Right forelimb (tissue), 1 donor: Measurements from ENCODE around the gene KCNK2.

Experiments used
- DNase-seq: peaks from one replicate; pipeline ENCODE4 v3.0.0-alpha.2; 2018

KCNK2 gene

DNA sequence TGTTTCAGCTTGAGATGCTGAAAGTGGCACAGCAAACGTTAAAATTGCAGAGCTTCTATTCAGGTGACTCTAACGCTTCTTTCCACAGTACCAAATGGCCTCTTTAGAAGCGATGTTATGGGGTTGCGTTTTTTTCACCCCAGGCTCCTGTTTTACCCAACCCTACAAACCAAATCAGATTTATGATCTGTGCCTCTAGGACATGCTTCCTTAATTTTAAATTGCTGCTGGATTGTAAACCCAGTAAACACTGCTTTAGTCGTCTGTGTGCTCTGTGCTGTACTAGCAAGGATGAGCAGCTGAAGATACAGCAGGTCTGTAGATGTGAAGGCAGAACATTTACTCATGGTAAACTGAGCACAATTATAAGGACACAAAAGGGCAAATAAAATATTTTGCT is 13.0 kb downstream of the KCNK2 start:
- DNase-seq, result no peak

GRCh38 chr1:215101511-215101910 is 19.0 kb downstream of the KCNK2 start:
- no peak for DNase-seq

GRCh38 chr1:215104283-215104682 is 21.7 kb downstream of the KCNK2 start:
- no peak for DNase-seq

DNA sequence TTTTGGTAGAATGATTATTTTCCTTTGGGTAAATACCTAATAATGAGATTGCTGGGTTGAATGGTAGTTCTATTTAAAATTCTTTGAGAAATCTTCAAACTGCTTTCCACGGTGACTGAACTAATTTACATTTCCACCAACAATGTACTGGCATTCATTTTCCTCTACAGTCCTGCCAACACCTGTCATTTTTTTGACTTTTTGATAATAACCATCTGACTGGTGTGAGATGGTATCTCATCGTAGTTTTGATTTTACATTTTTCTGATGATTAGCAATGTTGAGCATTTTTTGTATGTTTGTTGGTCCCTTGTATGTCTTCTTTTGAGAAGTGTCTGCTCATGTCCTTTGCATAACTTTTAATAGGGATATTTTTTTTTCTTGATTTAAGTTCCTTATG is 23.5 kb downstream of the KCNK2 start:
- DNase-seq, result no peak

DNA sequence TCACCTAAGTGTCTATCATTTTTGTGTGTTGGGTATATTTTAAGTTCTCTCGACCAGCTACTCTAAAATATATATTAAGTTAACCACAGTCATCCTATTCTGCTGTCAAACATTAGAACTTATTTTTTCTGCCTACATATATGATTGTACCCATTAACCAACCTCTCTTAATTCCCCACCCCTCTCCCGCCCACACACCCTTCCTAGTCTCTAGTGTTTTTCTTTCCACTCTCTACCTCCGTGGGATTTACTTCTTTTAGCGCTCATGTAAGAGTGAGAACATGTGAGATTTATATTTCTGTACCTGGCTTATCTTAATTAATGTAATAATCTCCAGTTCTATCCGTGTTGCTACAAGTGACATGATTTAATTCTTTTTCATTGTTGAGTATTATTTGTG is 26.6 kb downstream of the KCNK2 start:
- no peak for DNase-seq

GRCh38 chr1:215111916-215112315 is 29.4 kb downstream of the KCNK2 start:
- no peak for DNase-seq

DNA sequence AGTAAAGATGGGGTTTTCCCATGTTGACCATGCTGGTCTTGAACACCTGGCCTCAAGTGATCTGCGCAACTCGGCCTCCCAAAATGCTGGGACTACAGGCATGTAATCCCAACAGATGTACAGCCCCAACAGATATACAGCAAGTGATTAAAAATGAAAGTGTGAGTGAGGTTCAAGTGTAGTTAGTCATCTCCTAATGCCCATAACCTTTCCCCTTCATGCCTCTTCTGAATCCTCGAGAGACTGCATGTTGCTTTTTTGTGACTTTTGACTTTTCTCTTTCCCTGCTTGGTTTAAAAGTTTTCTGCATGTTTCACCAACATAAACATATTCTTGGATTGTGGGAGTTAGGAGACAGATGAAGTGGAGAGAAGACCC is 31.2 kb downstream of the KCNK2 start:
- DNase-seq, result no peak

DNA sequence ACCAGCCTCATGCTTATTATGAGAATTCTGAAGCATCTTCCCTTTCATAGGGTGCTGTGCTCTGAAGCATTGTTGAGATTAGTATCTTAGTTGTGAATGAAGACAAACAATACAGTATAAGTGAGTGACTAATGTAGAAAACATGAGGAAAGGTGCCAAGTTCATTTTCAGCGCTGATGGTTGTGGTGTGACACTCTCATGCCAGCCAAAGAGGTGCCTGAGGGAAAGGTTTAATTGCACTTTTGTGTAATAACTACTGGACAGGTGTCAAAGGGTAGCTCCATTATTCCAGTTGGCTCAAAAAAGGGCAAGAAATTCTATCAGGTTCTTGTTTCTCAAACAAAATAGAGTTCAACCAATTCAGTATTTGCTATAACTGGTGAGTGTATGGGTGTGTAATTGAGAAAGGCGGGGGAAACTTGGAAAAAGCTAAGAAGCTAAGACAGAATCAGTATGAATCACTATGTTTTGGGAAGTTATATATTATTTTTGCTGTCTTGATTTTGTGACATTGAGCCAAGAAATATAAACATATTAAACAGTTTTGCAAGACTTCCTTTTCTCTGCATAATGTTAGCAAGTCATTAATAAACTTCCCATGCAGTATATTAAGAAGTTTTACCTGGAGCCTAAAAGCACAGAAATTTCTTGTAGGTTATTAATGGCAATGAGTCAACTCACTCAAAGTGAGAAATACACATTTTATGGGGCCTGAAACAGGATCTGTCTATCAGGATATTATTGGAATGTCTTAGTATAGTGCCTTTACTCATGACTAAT is 31.8 kb downstream of the KCNK2 start:
- no peak for DNase-seq

DNA sequence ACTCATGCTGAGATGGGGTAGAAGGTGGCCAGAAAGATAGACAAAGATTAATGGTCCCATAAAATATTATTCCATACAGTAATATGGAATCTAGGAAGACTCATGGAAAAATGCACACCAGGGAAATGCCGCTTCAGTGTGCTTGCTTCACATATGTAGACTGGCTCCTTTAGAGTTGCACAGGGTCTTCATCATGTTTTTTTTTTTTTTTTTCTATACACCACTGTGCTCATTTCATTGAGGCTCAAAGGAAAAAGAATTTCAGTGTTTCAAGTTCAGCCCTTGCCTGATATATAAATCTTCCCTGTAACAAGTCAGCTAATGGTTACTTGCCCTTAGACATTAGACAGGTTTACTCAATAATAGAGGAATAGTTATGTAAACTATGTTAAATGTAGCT is 33.2 kb downstream of the KCNK2 start:
- DNase-seq, result no peak

GRCh38 chr1:215118081-215118480 is 35.5 kb downstream of the KCNK2 start:
- DNase-seq, result no peak

DNA sequence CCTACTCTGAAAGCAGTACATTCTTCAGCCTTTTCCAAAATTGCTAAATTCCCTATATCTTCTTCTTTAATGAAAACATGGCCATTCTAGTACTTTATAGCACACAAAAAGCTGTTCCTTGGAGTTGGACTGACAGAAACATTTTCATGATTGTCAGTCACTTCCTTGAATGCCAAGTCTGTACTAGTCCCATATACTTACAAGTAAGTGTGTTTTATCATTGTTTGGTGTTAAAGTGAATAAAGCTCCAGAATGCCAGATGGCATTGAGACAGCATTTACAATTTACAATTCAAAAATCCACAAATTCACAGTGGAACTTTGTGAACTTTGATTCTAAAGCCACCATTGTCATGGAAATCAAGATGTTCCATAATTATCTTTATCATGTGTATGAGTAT is 36.5 kb downstream of the KCNK2 start:
- DNase-seq, result no peak

GRCh38 chr1:215119719-215120365 is 37.3 kb downstream of the KCNK2 start:
- DNase-seq, result no peak

DNA sequence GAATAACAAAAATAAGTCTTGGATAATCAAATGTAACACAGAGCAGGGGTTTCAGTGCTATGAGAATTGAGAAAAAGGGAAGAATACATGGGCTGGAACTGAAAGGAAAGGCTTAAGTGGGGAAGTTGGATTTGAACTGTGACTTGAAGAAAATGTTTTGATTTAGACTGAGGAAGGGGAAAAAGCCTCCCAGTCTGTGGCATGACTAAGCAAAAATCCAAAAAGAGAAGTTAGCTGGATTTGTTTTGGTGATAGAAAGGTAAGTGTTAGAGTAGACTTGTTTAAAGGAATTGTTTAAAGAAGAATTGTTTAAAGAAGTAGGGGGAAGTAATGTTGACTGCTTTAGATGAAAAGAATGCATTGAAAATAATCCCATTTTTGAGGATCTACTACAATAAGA is 46.0 kb downstream of the KCNK2 start:
- DNase-seq, result no peak

- DNase-seq, result no peak
These were observed 48.8 kb downstream of the KCNK2 start for GRCh38 chr1:215131291-215131690.

DNA sequence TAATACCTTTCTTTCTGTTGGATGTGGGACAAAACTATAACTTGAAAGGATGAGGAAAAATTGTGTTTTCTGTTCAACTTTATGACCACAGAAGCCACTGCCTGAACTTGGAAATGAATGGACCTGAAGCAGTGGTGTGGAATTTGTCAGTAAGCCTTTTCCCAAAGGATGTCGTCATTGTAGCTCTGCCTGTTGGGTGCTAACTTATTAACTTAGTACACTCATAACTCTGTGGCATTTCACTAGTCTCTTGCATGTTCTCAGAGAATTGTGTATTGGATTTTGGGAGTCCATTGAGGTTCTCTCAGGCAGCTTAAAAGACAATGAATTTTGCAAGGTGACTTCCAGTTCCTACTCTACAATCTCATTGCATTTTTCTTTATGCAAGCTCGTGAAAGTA is 49.6 kb downstream of the KCNK2 start:
- DNase-seq, result no peak

- no peak for DNase-seq
These were observed 51.0 kb downstream of the KCNK2 start for GRCh38 chr1:215133532-215133931.

- DNase-seq, result no peak
These were observed 55.4 kb downstream of the KCNK2 start for GRCh38 chr1:215137985-215138384.

DNA sequence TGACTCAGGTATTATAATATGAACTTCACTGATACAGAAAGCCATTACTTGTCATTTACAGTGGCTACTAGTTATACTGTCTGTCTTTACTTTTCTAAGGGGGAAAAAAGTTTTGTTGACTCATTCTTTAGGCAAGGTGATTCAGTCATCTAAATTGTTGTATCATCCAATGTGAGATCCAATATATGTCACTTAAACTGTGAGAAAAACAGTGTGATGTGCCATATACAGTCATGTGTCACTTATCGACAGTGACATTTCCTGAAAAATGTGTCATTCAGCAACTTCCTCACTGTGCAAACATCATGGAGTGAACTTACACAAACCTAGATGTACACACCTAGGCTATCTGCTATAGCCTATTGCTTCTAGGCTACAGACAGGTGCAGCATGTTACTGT is 57.6 kb downstream of the KCNK2 start:
- DNase-seq, result no peak

GRCh38 chr1:215141460-215141859 is 58.9 kb downstream of the KCNK2 start:
- no peak for DNase-seq

DNA sequence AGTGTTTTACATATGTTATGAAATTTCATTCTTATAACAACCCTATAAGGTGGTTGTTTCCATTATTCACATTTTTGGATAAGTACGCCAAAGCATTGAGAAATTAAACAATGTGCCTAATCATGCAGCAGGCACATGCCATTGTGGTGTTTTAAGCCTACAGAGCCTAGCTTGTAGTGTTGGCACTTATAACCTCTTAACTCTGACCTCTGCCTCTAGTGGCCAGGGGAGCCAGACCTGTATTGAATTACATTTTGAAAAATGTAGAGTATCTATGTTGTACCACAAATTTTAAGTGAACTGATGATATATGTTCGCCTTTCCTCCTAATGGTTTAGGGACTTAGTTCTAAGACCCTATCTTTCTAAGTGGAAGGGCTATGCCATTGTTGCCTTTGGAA is 61.0 kb downstream of the KCNK2 start:
- DNase-seq, result no peak

DNA sequence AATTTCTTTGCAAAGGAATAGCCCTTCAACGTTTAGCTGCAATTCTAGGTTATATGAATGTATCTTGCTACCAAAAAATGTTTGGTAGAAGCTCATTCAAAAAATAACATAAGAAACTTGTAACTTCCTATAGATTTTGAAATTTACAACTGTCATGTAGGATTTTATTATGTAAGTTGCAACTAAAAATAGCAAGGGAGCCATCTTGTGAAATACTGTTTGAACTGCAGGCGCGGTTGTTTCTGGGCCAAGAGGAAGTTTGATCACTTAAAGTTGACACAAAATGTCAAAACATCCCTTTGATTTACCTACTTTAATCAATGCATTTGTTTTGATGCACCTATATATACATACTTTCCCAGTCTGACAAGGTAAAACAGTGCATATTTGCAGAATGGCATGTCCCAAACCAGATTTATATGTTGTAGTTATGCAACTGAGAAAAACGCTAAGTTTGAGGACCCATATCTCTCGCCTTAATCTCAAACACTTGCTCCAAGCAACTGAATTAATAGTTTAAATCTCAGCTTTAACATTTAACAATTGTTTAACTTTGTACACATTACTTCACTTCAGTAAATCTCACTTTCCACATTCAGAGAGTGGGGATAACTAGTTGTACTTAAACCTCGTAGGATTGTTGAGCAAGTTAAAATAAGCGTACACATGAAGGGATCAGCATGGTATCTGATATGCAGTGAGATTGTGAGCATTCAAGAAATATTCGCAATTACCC is 63.9 kb downstream of the KCNK2 start:
- DNase-seq, result peak; percentile 42

- no peak for DNase-seq
These were observed 64.5 kb downstream of the KCNK2 start for GRCh38 chr1:215147024-215147423.

- no peak for DNase-seq
These were observed 69.5 kb downstream of the KCNK2 start for GRCh38 chr1:215151841-215152549.
